LNCAP (cell line): ENCODE data around the gene RBFOX1.

ENCODE experiments used
- TF ChIP-seq, protein P1 (sequence below): fragments of 450-650 bp; IDR thresholded peaks from 2 replicates; pipeline ENCODE4 v1.5.1; 2017; ENCODE audit warnings: mild to moderate bottlenecking

RBFOX1 gene

DNA sequence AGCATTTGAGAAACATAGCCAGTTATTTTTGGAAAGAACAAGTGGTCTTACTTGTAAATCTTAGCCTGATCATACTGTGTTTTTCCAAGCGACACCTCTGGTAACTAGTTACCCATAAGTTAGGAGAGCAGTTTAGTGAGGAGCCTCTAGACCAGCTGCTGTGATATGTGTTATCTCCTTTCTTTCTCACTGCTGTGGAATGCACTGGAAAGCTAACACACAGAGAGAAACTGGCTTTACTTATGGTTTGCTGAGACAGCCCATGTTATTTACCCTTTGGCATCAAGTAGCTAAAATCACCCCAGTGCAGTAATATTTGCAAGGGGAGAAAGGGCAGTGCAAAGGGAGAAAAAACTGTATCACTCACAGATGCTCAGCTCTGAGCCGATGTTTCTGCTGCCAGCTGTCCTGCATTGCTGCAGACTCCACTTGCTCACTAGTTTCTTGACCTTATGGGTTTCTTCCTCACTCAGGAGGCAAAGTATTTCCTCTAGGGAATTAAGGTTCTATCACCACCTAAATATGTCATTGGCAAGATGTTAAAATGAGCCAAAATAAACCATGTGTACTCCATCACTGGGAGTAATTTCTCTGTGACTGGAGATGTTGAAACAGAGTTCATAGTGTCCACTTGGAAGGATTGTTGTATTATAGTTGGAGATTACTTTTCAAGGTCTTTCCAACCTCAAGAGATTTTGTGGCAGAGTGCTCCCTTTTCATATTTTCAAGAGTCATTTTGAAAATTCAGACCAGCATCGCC is 2.3 kb downstream of the RBFOX1 start:
- TF ChIP-seq, protein P1, sequence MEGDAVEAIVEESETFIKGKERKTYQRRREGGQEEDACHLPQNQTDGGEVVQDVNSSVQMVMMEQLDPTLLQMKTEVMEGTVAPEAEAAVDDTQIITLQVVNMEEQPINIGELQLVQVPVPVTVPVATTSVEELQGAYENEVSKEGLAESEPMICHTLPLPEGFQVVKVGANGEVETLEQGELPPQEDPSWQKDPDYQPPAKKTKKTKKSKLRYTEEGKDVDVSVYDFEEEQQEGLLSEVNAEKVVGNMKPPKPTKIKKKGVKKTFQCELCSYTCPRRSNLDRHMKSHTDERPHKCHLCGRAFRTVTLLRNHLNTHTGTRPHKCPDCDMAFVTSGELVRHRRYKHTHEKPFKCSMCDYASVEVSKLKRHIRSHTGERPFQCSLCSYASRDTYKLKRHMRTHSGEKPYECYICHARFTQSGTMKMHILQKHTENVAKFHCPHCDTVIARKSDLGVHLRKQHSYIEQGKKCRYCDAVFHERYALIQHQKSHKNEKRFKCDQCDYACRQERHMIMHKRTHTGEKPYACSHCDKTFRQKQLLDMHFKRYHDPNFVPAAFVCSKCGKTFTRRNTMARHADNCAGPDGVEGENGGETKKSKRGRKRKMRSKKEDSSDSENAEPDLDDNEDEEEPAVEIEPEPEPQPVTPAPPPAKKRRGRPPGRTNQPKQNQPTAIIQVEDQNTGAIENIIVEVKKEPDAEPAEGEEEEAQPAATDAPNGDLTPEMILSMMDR: no peak

DNA sequence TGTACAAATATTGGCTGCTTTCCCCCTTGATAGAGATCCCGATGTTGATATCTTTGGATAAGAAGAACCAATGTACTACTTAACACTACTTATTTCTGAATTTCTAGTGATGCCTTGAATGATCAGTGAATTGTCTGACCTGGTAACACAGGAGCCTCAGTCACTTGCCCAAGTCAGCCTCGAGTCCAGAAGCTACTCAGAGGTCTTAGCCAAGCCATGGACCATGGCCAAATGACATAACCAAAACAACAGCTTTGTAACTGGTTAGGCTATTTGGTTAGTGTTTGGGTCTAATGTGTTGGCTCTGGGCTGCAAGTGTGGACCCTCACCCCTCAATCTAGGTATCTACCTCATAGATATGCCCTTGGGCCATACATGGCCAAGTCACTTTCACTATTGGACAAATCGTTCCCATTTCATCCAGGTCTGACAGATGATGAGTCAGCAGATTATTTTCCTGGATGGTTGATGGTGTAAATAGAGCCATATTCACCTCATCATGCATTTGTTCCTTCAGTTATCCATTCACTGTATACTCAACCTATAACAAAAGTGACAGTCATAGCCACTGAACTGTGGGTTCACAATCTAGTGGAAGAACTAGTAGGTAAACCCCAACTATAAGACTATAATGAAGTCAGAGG is 3.5 kb downstream of the RBFOX1 start:
- TF ChIP-seq, protein P1: no peak

DNA sequence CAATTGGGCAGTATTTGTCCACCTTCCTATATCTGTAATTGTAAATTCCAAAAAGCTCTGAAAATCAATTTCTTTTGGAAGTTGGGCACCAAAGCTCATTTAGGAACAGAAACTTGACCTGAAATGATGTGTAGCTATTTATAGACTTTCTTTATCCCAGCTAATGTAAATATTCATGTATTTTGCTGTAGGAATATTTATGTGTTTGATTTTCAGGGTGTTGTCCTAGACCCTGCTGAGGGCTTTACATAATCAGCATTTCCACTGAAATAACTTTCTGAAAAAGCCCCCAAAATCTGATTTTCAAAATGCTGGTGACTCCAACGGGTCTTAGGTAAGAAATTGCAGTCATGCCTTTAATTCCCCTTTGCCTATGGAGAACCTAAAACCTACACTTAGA is 4.1 kb downstream of the RBFOX1 start:
- TF ChIP-seq, protein P1: no peak

DNA sequence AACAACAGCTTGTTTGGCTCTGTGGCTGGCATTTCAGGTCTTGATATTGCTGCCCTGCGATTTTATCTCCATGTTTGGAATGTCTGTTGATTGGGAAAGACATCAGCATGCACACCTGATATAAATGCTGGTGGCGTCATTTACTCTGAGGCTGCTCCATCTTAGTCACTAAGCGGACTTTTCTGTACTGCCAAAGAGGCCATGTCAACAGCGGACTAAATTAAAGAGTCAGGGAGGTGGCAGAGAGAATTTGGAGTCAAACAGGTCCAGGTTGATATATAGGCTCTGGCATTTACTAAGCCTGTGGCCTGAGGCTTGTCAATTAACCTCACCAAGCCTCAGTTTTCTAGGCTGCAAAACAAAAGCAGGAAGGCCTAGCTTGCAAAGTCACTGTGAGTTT is 6.2 kb downstream of the RBFOX1 start:
- TF ChIP-seq, protein P1: no peak

DNA sequence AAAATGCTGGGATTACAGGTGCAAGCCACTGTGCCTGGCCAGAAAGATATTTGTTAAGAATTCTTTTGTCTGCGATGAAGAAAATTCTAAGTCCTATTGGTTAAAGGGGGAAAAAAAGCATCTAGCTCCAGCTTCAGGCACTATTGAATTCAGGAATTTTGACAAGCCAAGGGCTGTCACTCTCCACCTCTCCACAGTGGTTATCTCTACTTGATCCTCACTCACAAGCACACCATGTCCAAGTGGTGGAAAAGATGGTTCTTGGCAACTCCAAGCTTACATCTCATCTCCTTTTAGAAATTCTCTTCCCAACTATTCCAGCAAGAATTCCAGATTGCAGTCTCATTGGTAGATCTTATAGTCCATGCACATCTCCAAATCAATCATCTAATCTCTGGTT is 7.1 kb downstream of the RBFOX1 start:
- TF ChIP-seq, protein P1: no peak

DNA sequence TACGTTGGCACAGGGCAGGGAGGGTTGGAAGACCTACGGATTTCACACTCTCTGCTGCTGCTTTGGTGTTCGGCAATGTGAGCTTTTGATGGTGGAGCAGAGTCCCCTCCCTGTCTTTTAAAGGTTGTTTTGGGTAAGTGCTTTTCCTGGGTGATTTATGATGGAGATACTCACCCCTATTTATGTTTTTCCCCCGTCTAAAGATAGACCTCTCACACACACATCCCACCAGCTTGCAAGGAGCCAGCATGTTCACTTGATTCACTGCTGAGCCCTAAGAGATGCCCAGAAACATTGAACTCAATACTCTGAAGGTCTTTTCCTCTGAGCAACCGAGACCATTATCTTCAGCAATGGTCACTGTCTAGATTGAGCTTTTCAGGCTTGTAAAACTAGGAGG is 8.3 kb downstream of the RBFOX1 start:
- TF ChIP-seq, protein P1: no peak

DNA sequence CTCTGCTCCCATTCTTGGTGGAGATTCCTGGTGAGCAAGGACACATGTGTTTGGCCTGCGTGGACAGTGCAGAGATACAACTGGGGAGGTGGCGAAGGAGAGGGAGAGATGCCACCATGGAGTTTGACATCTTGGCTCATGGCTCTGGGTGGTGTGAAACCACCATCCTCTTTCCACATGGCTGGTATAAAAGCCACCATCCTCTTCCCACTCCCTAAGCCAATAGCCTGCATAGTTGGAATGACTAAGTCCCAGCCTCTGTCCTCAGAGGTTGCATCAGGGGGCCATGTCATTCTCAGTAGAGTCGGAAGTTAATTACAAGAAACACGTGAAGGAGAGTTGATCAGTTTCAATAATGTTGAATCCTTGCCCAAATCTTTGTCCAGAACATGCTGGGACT is 10.0 kb downstream of the RBFOX1 start:
- TF ChIP-seq, protein P1: no peak
